HG03565 (cell line): ENCODE data around the gene NEDD4L.
A peak's percentile ranks its signal among the peaks of the same experiment; 100 is the strongest.

ENCODE experiments used
- ATAC-seq: cut with Tn5 transposase; IDR thresholded peaks from one replicate; pipeline ENCODE4 v1.9.1; 2021; ENCODE audit warnings: mild to moderate bottlenecking, moderate library complexity; ENCODE audit not compliant: unreplicated experiment

NEDD4L gene

DNA sequence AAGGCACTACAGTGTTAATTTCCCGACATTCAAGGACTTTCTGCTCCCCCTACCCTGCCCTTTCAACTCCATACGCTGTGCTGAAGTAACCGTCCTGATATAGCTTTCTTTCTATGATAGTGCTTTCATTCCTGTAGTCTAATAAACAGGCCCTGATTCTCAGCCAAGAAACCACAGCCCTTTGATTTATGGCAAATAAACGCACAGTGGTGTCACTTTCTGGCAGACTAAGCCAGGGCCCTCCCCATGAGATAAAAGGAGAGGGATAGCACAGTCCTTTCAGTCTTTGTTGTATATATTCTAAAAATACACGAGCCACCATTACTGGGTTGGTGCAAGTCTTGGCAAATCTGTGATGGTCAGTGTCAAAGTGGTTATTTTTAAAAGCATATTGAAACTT lies 293.7 kb downstream of the NEDD4L start:
- no peak for ATAC-seq

DNA sequence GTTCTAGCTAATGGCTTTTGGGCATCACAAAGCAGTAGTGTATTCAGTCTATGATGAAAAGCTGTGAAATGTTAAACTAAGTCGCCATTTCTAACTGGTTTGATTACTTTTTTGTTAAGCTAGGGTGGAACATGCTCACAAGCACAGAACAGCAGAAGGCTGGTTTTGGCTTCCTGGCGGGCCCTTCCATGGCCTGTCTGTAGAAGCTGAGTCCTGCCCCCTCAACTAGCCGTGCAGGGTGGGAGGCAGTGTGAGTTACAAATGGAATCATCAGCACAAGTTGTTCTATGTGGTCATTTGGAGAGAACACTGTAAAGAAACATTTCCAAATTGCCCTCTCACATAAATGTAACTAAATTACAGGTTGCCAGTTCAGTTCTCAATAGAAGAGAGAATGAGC lies 294.1 kb downstream of the NEDD4L start:
- ATAC-seq, result no peak

DNA sequence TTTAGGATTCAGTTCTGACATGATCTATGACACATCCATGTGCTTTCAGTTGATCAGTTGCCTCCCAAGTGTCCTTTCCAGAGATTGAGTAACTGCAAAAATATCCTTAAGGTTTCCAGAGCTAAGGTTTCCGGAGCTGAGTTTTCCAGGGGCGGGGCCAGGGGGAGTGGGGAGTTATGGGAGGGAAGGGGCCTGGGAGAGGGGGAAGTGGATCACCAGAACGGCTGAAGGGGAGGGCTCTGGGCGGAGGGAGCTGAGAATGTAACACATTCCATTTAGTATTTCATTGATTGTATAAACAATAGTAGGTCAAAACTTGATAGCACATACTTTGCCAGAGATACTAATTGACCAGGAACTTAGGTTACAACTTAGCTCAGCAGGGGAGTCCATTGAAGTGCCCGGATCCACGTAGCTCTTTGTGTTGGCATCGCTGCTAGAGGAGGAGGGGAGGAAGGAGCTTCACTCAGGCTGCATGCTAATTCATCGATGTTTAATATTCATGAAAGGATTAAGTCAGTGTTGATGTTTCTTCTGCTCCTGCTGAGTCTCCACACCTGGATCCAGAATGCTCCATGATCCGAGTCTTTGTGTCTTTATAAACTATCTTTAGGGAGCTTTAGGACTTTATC lies 295.1 kb downstream of the NEDD4L start:
- ATAC-seq, result no peak

DNA sequence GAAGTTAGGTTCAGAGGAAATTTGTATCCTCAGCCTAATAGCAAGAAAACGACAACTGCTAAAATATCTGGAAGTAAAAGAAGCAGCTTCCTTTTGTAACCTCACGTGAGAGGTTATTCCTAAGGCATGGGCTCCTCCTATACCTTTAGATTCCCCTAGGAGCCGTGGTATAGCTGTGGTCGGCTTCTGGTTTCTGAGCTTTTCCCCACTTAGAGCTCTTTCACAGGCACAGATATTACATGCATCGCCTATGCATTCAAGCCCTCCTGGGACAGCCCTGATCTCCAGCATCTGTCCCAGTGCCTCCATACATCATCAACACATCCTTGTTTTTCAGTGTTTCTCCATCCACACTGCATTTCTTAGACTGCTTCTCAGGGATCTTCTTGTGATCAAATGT lies 295.9 kb downstream of the NEDD4L start:
- no peak for ATAC-seq

DNA sequence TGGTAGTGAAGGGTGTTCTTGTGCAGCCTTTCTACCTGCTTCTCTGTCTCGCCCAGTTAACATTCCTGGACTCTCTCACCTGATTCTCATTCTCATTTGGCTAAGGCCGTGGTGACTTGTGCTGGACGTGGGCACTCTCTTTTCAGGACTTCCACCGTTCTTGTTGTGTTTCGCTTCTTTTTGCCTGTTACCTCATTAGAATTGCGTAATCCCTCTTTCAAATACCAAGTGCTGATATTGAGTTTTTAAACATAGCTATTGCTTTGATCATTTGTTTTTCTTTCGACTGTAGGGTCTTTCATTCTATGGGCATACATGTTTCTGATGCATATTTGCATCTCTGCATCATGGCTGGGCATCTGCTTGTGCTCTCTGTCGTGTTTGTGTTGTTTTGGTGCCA lies 297.9 kb downstream of the NEDD4L start:
- ATAC-seq, result no peak

DNA sequence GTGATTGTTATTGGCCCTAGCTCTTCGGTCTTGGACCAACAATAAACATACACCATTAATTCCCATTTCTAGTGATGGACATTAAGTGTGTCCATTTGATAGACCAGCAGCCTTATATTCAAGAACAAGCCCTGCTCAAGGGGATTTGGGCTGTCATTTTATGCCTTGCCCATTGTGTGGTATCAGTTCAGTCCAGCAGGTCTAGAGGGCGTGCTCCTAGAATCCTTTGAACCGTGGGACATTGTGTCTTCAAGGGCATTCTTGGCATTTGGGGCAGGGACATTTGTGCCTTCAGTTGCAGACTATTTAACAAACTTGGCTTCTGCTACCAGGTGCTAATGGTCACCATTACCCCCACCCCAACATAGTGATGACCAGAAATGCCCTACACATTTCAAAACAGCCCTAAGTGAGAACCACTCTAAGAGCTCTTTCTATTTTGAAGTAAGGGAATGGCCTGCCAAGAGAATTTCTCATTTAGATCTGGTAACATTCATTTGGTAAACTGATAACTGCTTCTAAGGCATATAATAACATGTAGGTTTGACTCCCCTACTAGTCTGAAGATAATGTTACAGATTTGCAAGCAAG lies 300.1 kb downstream of the NEDD4L start:
- ATAC-seq, result no peak

DNA sequence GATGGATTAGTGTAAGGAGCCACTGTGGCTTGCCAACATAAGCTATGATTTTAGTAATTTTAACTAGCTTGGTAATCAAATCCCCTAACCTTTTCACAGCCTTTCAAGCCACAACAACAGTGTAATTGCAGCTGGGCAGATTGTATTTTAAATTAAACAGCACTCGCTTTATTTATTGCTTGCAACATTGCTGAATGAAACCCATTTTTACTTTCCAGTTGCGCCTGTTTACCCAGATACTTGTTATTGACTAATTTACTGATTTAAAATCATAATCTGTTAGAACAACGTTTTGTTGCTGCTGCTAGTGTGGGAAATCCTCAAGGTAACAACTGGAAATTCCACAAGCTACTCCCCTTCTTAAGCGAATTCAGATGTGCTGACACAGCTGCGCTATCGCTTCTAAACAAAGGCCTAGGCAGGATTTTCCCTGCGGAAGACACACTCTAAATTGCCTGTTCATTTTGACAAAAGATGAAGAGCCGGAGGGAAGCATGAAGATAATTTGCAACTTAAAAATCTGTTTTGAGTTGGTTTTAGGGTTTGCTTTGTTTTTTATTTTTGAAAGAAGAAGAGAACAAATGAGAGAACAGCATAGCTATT lies 300.9 kb downstream of the NEDD4L start:
- no peak for ATAC-seq

DNA sequence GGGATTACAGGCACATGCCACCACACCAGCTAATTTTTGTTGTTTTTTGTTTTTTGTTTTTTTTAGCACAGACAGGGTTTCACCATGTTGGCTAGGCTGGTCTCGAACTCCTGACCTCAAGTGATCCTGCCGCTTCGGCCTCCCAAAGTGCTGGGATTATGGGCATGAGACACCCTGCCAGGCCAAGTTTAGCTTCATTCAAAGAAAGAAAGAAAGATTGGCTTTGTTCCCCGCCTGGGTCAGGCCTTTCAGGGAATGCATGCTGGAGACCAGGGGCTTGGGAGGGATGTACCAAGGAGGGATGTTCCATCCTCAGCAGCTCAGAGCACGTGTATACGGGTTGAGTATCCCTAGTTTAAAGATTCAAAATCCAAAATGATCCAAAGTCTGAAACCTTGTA lies 301.8 kb downstream of the NEDD4L start:
- ATAC-seq, result no peak

DNA sequence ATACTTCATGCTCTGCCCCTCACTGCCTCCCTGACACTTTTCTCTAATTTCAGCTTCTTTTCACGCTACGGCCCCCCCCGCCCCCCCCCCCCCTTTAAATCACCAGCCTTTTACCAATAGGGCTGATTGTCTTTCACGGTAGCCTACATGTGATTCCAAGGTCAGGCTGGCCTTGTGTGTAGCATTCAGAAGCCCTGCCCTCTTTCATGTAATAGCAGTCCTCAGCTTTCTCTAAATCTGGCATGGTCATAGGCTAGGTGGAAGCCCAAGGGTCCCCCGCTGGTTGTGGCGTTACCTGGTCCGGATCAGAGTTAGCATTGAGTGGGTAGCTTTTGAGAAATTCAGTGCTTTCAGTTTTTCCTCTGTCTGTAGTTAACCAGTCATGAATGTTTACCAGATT lies 303.1 kb downstream of the NEDD4L start:
- ATAC-seq, result no peak

DNA sequence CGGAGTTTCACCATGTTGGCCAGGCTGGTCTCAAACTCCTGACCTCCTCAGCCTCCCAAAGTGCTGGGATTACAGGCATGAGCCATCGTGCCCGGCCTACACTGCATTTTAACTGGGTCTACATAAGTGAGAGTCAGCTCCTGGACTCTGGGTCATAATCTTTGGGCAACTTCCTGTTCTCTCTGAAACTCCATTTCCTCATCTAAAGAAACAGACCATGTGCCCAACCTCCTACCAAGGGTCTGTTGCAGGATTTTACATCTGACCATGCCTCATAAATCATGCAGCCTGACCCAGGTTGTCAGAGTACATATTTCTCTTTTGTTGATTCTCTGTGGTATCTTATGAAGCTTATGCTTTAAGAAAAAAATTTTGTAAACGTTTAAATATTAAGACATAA lies 304.5 kb downstream of the NEDD4L start:
- no peak for ATAC-seq

DNA sequence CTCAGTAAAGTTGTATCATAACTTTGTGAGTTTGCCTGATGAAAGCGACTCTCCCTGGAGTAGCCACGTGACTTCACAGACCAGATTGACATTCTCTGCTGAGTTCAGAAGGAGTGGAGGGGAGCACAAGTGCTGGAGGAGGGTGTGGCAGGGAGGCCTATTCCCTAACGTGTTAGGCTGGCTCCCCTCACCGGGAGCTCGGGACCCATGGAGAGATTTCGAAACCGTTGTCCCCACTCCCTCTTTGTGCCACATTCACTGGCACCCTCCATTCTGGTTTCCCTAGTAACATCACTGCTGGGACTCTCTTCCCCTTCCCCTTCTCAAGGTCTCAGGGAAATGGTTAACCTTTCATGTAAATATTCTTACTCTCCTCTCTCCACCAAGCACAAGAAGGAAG lies 304.9 kb downstream of the NEDD4L start:
- ATAC-seq, result no peak

DNA sequence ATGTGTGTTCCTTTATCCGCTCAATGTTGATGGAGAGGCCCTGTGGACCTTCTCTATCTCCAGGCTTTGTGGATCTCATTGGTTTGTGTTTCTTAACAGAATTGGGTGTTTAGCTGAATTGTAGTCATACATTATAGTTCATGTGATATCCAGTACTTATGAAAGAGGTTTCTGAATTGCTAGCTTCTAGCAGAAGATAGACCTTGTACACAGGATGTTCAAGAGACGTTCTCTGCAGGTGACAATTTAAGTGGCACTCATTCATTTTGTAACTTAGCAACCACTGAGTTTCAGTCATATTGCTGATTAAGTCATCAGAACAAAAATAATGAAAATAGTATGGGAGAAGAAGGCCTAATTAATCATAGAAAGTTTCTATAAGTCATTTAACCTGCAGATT lies 305.6 kb downstream of the NEDD4L start:
- peak; percentile 46 for ATAC-seq

DNA sequence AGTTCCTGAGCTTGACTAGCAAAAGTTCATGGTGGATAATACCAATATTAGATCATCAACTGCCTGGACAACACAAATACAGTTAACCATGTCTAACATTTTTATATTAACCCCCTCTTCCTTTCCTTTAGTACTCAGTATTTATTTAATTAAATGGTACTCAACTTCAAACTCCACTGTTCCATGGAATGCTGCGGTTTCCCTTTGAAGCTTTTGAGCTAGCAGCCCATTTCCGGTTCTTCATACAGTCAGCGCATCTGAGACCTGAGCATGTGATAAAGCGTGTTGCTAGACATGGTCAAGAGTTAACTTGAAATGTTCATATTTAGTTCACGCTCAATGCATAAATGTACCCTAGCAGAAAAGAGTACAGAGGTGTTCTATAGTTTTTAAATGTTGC lies 306.5 kb downstream of the NEDD4L start:
- ATAC-seq, result no peak

DNA sequence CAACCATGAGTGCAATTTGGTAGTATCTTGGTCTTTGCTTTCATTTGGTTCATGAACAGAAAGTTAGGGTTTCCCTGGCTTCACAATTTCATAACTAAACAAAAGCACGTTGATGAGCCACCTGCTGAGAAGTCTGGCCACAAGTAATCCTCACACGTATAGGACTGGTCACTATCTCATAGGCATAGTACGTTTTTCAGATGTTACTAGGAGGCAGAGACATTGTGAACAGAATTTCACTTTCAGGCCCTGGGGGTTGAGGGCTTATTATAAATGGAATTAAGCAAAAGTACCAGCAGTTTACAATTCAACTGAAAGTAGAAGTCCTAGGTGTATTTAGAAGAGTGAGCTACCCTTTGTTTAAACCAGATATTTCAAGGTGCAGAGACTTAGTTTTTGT lies 307.8 kb downstream of the NEDD4L start:
- no peak for ATAC-seq

DNA sequence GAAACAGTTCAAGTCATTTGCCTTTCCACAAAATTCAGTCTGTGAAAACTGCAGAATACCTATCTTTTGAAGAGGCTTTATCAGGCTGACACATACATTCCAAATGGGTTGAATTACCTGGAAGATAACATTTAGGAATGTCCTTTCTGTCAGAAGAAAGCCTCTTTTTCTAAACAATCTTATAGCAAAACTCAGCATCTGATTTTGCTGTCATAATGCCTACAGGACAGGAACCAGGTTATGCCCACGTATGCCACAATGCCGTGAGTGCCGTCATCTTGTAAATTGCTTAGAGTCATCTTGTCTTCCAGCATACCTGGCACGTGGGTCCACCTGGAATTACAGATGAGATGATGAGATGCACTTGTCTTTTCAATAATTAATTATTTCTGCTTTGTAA lies 309.6 kb downstream of the NEDD4L start:
- no peak for ATAC-seq

DNA sequence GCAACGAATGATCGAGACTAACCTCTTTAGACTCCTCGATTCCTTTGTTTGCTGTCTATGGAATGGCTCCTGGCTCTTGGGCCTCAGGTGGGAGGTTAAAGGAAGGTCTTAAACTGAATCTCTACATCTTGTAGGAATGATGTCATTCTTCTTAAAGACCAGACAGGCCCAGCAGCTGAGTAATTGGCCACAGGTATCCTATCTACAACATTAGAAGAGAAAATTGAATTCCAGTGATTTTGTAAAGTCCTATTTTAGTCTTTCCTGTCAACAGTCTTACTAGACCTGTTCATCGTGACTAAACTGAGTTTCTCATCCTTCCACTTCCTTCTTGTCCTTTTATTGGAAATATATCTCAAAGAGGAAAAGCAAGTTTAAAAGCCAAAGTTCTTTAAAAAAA lies 310.0 kb downstream of the NEDD4L start:
- ATAC-seq, result no peak

DNA sequence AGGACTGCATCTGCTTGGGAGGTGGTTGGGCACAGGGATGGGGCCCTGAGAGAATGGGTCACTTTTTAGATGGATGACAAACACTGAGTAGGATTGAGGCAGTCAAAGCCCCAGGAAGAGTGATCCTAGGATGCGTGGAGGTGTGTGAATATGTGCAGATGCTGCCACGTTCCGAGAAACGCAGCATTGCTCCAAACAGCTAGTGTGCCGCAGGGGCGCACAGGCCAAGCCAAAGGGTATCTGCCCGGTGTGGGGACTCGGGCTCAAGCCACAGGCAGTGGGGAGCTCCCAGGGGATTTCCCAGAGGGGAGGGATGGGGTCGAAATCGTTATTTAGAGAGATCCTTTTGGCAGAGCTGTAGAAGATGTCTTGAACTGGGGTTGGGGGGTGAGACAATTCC lies 310.8 kb downstream of the NEDD4L start:
- no peak for ATAC-seq

DNA sequence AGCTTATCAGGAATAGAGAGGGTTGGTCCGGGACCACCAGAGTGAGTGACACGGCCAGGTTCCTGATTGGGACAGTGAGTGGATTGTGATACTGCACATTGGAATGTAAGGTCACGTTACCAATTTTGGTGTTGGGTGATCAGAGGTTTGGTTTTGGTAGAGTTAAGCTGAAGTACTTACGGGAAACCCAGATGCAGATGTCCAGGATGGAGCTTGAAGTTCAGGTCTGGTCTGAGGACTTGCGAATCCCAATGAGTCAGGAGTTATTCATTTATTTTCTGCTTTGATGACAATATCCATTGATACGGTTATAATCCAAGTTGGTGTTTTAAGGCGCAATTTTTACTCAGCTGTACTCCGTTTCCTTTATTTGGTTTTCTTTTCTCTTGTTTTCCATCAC lies 311.2 kb downstream of the NEDD4L start:
- no peak for ATAC-seq

DNA sequence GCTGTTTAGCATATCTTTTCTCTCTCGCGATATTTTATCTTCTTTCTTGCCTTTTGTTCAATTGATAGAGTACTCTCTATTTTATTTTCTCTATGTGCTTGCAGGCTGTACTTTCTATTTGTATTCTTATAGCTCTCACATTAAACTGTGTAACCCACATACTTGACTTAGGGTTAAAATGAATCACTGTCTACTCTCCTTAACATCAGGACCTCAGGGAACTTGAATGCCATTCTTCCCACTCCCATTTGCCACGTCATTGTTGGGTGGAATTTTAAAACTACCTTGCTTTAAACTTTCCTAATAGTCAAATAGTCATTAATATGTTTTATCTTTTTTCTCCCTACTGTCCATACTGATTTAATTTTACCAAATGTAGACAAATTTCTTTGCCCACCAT lies 315.2 kb downstream of the NEDD4L start:
- no peak for ATAC-seq

DNA sequence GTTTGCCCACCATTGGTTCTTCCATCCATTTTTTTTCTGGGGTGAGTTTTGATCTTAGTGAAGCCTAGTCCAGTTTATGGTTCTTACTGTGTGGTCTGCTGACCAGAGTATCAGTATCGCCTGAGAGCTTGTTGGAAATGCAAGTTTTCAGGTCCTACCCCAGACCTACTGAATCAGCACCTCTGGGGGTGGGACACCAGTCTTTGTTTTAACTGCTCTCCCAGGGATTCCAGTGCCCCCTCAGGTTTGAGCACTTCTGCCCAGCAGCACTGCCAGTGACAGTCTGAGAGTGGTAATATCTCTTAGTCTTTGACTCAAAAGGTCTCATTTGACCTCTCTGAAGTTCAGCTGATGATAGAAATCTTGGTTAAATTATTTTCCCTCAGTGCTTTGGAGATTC lies 315.6 kb downstream of the NEDD4L start:
- no peak for ATAC-seq

DNA sequence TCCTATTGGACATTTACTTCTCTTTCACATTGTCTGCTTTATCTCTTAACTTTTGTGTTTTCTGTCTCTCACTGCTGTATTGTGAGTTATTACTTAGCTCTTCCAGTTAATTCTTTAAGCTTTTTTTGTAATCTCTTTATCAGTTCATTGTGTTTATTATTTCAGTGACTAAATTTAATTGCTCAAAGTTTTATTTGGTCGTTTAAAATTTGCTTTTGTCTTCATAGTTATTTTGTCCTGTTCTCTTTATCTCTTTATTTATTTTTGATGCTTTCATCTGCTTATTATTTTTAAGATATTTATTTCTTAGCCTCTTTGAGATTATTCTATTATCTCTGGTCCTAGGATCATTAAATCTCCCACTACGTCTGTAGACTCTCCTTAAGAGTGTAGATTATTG lies 316.3 kb downstream of the NEDD4L start:
- no peak for ATAC-seq

DNA sequence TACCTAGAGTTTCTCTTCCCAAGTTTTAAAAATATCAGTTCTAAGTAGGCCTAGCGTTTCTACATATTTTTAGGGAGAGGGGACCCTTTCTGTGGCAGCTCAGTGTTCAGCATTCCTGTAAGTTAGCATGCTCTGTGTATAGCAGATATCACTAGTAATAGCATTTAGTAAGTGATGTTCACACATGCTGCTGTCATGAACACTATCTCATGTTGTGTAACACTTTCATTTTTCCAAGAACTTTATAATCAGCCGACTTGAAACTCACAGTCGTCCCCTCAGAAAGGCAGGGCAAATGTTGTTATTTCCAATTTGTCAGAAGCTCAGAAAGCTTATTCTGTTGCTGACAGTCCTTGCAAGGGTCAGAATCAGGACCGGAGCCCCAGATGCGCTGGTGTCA lies 317.2 kb downstream of the NEDD4L start:
- ATAC-seq, result no peak

DNA sequence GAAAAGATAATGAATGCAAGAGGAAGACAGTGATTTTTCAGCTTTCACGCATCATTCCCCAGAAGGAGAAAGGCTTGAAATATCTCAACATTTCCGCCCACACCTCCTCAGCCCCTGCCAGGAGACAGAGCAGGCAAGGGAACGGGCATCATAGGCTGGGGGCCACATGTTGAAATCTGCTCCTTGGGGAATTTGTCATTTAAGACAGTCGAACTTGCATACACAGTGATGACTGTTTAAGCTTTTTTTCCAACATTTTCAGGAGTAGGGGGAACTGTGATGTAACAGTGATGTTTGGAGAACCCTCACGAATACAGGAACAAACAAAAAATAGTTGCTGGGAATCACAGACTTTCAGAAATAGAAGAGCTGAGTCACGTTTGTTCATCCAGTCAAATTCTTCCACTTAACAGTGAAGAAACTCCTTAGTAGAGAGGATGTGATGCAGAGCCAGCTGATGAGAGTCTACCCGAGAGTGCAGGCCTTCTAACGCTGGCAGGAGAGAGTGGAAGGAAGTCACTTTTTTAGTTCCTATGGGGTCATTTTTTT lies 318.1 kb downstream of the NEDD4L start:
- no peak for ATAC-seq
